ENCODE data around the gene ADGRL2. TPM values are rescaled to one million over a fixed set of nuclear protein-coding genes. Genes with fewer than 3 reads are reported as not detected.

The ADGRL2 gene
- total RNA-seq, 1 donor from 2014 or later: 270 TPM

- Histone ChIP-seq H3K79me2 (ENCODE audit: low read depth) (peaks cover 100% of the 10 kb centered on the region), H3K4me1 (peaks cover 60% of the 10 kb centered on the region), H3K9me3 (ENCODE audit: low read depth) (no peaks in the 10 kb centered on the region)
These were observed 122.2 kb downstream of the ADGRL2 start for GRCh38 chr1:81922955-81923354.

GRCh38 chr1:81929106-81929505 lies 128.4 kb downstream of the ADGRL2 start:
- Histone ChIP-seq H3K4me1 (peaks cover 31% of the 10 kb centered on the region), H3F3A (ENCODE audit: low read depth) (peaks cover 23% of the 10 kb centered on the region), H2AFZ (replicated peaks) (no peak overlapping the region), H3K4me3 (no peak overlapping the region), H3K4me2 (no peak overlapping the region), H3K27me3 (no peaks in the 10 kb centered on the region), H3K27ac (no peak overlapping the region), H3K79me2 (ENCODE audit: low read depth) (peaks cover 100% of the 10 kb centered on the region), H3K9ac (no peak overlapping the region), H4K20me1 (ENCODE audit: low read depth) (peaks cover 98% of the 10 kb centered on the region), H3K36me3 (no peaks in the 10 kb centered on the region), H3K9me3 (ENCODE audit: low read depth) (no peaks in the 10 kb centered on the region)
- Mint-ChIP-seq H3K9me3 (no peaks in the 10 kb centered on the region), H3K27me3 (ENCODE audit: insufficient read depth, low read depth) (peaks cover 2% of the 10 kb centered on the region), H3K36me3 (peaks cover 23% of the 10 kb centered on the region), H3K4me1 (peaks cover 39% of the 10 kb centered on the region), H3K4me3 (no peak overlapping the region), H3K27ac (peak overlapping the region; percentile 48)
- no peak for DNase-seq (ENCODE audit: low spot score)
- TF ChIP-seq EZH2 (IDR thresholded peaks at IDR 0.05): no peak
- TF ChIP-seq CTCF (IDR thresholded peaks at IDR 0.05): no peak
- no peak for TF ChIP-seq EZH2phosphoT487 (IDR thresholded peaks at IDR 0.05)

More at GRCh38 chr1:81922955-81923354, 122.2 kb downstream of the ADGRL2 start:
- Mint-ChIP-seq H3K27me3 (ENCODE audit: insufficient read depth, low read depth) (no peaks in the 10 kb centered on the region), H3K4me3 (peak overlapping the region; percentile 13), H3K27ac (peak overlapping the region; percentile 43), H3K36me3 (peaks cover 7% of the 10 kb centered on the region), H3K4me1 (peaks cover 76% of the 10 kb centered on the region), H3K9me3 (no peaks in the 10 kb centered on the region)
- no peak for TF ChIP-seq CTCF (IDR thresholded peaks at IDR 0.05)
- TF ChIP-seq EZH2 (IDR thresholded peaks at IDR 0.05): no peak
- no peak for TF ChIP-seq EZH2phosphoT487 (IDR thresholded peaks at IDR 0.05)
- Histone ChIP-seq H3K9ac (no peak overlapping the region), H3K4me3 (no peak overlapping the region), H4K20me1 (ENCODE audit: low read depth) (peaks cover 99% of the 10 kb centered on the region), H2AFZ (replicated peaks) (no peak overlapping the region), H3K4me2 (no peak overlapping the region), H3K27me3 (no peaks in the 10 kb centered on the region), H3K36me3 (no peaks in the 10 kb centered on the region), H3K27ac (no peak overlapping the region), H3F3A (ENCODE audit: low read depth) (peaks cover 25% of the 10 kb centered on the region)
- DNase-seq (ENCODE audit: low spot score): no peak

- Histone ChIP-seq H3K27ac (peak overlapping the region; percentile 74), H4K20me1 (ENCODE audit: low read depth) (peaks cover 94% of the 10 kb centered on the region), H3K4me1 (peaks cover 32% of the 10 kb centered on the region), H3K79me2 (ENCODE audit: low read depth) (peaks cover 100% of the 10 kb centered on the region), H3K27me3 (no peaks in the 10 kb centered on the region), H3K4me2 (peak overlapping the region; percentile 29), H3F3A (ENCODE audit: low read depth) (peaks cover 35% of the 10 kb centered on the region), H3K9me3 (ENCODE audit: low read depth) (no peaks in the 10 kb centered on the region), H3K36me3 (peaks cover 20% of the 10 kb centered on the region), H2AFZ (replicated peaks) (no peak overlapping the region), H3K4me3 (no peak overlapping the region), H3K9ac (no peak overlapping the region)
- TF ChIP-seq EZH2 (IDR thresholded peaks at IDR 0.05): no peak
- no peak for TF ChIP-seq CTCF (IDR thresholded peaks at IDR 0.05)
- TF ChIP-seq EZH2phosphoT487 (IDR thresholded peaks at IDR 0.05): no peak
- Mint-ChIP-seq H3K27ac (no peak overlapping the region), H3K27me3 (ENCODE audit: insufficient read depth, low read depth) (peaks cover 2% of the 10 kb centered on the region), H3K36me3 (peaks cover 20% of the 10 kb centered on the region), H3K4me1 (peaks cover 5% of the 10 kb centered on the region), H3K9me3 (peaks cover 2% of the 10 kb centered on the region), H3K4me3 (no peak overlapping the region)
- no peak for DNase-seq (ENCODE audit: low spot score)
These were observed 136.1 kb downstream of the ADGRL2 start for GRCh38 chr1:81936853-81937252.

All from neural progenitor cell (in vitro differentiated cells).